Ishikawa (cell line): ENCODE data around the gene ZNF70.

Experiments
- CREB1 ChIP-seq: IDR thresholded peaks from 2 replicates; pipeline ENCODE4 v1.6.1; 2012; ENCODE audit warnings: low read depth
- EP300 ChIP-seq: IDR thresholded peaks from 2 replicates; pipeline ENCODE4 v1.6.1; 2012; ENCODE audit warnings: borderline replicate concordance
- MAX ChIP-seq: IDR thresholded peaks from 2 replicates; pipeline ENCODE4 v1.6.1; 2012
- TAF1 ChIP-seq: IDR thresholded peaks from 2 replicates; pipeline ENCODE4 v1.6.1; 2012; ENCODE audit warnings: low read depth, mild to moderate bottlenecking
- TCF12 ChIP-seq: IDR thresholded peaks from 2 replicates; pipeline ENCODE4 v1.6.1; 2012; ENCODE audit warnings: low read depth
- ZBTB7A ChIP-seq: IDR thresholded peaks from 2 replicates; pipeline ENCODE4 v1.6.1; 2012; ENCODE audit warnings: low read depth
- TF ChIP-seq, protein P1 (sequence below): IDR thresholded peaks from 2 replicates; pipeline ENCODE4 v1.6.1; 2012

- TF ChIP-seq EP300 = no peak
- TF ChIP-seq, protein P1, sequence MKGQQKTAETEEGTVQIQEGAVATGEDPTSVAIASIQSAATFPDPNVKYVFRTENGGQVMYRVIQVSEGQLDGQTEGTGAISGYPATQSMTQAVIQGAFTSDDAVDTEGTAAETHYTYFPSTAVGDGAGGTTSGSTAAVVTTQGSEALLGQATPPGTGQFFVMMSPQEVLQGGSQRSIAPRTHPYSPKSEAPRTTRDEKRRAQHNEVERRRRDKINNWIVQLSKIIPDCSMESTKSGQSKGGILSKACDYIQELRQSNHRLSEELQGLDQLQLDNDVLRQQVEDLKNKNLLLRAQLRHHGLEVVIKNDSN = no peak
- TF ChIP-seq CREB1 = no peak
- peak; percentile 49; the same call in 1 of the 2 replicates for TF ChIP-seq ZBTB7A
- TF ChIP-seq MAX = peak; percentile 39; the same call in 1 of the 2 replicates
- no peak; the same call in none of the 2 replicates for TF ChIP-seq TAF1
- peak; percentile 13; the same call in 1 of the 2 replicates for TF ChIP-seq TCF12
These were observed at the start of gene ZNF70 for GRCh38 chr22:23750714-23751440.
